GM10248 (cell line): ENCODE data around the gene MMP3.

ENCODE experiments used
- CTCF ChIA-PET: fragments of 300-600 bp; sonication (Branson Sonifier 250); formaldehyde crosslinking; extraction: SDS; loops from one replicate; lab custom pipeline; 2021; ENCODE audit warnings: antibody characterized with exemption; lab: Yijun Ruan, JAX
- POLR2A ChIA-PET: fragments of 350-650 bp; sonication (Branson Sonifier 250); formaldehyde crosslinking; extraction: SDS; loops from one replicate; lab custom pipeline; 2020; ENCODE audit warnings: antibody characterized with exemption; lab: Yijun Ruan, JAX
- DNase-seq: peaks from one replicate; pipeline ENCODE4 v3.0.0; 2012; ENCODE audit errors: extremely low spot score
- CTCF ChIP-seq: IDR thresholded peaks from 2 replicates; pipeline ENCODE4 v1.5.1; 2012; ENCODE audit warnings: mild to moderate bottlenecking, low read depth; ENCODE audit errors: extremely low read depth, missing control alignments, control extremely low read depth

MMP3 gene

DNA sequence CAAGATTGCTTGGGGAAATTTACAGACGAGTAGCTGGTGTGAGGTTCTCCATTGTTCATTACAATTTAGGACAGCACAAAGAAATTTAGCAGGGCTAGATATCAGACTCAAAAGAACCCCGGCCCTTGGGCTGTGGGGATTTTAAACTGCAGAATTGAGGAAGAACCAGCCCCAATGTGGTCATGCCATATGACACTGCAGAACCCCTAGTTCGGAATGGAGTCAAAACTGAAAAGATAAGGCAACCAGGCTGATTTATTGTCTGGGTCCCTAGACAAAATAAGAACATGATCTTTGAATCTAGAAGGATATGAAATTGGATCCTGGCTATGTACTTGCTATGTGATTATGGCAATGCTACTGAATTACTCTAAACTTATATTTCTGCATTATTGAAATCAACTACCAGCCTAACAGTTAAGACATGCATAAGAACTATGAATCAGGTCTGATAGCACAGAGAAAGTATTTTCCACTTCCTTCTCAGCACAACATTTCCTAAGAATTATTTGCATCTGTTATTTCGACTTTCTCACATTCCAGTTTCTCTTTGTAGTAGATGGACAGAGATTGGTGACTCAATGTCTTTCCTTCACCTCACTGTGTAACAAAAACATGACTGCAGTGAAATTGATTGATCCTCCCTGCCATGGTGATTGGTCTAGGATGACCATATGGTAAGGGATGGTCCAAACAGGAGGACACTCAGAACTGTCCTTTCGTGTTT is 13.2 kb downstream of the MMP3 start:
- CTCF ChIA-PET = no interaction called here
- DNase-seq = no peak
- TF ChIP-seq CTCF = no peak
- POLR2A ChIA-PET = no interaction called here

GRCh38 chr11:102829316-102830000 is 14.0 kb downstream of the MMP3 start:
- POLR2A ChIA-PET = no interaction called here
- CTCF ChIA-PET = no interaction called here
- no peak for DNase-seq
- no peak for TF ChIP-seq CTCF

DNA sequence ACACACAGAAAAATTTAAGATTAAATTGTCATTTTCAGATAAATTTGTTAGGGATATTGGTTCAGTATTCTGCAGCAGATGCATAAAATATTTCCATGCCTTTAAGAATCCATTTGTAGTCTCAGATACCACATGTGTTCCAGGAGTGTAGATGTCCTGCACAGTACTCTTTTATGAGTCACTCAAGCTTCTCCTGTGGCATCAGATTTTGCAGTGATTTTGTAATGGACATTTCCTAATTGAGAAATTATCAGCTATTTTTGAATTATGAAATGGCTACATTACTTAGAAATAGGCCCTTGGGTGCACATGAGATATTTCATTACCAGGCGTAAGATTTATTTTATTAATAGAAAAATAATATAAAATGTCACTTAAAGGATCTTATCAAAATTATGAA is 18.9 kb downstream of the MMP3 start:
- ChIA-PET POLR2A (no interaction called here), CTCF (interaction anchor here (1.1 kb wide), 1 partner anchor 12 kb away, joined by 3 read pairs; no protein-coding TSS in a partner anchor)
- DNase-seq = no peak
- TF ChIP-seq CTCF = no peak

GRCh38 chr11:102819491-102819890 is 23.9 kb downstream of the MMP3 start:
- no peak for TF ChIP-seq CTCF
- ChIA-PET CTCF (interaction anchor here (1.2 kb wide), 1 partner anchor 9 kb away, joined by 6 read pairs; no protein-coding TSS in a partner anchor), POLR2A (no interaction called here)
- no peak for DNase-seq

GRCh38 chr11:102813484-102813883 is 29.9 kb downstream of the MMP3 start:
- ChIA-PET POLR2A (no interaction called here), CTCF (interaction anchor here (1.5 kb wide), 1 partner anchor 127 kb away, joined by 6 read pairs; no protein-coding TSS in a partner anchor)
- DNase-seq = no peak
- no peak for TF ChIP-seq CTCF

DNA sequence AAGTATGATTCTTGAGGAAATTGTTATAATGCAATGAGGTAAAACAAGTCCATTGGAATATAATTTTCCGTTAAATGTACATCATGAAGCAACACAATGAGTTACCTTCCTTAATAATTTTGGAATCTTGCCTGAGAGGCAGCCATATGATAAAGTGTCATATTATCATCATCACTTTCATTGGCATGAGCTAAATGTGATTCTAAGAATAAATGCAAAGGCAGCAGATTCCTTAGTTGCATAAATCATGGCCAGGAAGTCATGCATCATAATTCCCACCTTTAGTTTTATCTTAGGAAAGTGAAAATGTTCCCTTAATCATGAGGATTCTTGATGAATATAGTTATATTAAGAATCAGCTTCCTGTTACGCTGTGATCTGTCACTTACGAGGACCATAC is 31.2 kb downstream of the MMP3 start:
- POLR2A ChIA-PET = no interaction called here
- CTCF ChIA-PET = interaction anchor here (1.5 kb wide), 1 partner anchor 129 kb away, joined by 6 read pairs; no protein-coding TSS in a partner anchor

More for the DNA sequence above, 31.2 kb downstream of the MMP3 start:
- no peak for DNase-seq
- TF ChIP-seq CTCF = no peak
